ENCODE measurements around the gene TEDC1. TPM values are rescaled to one million over a fixed set of nuclear protein-coding genes. Genes with fewer than 3 reads are reported as not detected.

TEDC1 gene
- total RNA-seq, 1 experiment from 2014 or later = 30.3 TPM

- Histone ChIP-seq H3K36me3 (ENCODE audit: control insufficient read depth, insufficient read depth, low read length) (no peaks in the 10 kb centered on the region), H3K9me3 (no peaks in the 10 kb centered on the region), H3K4me3 (ENCODE audit: low read depth, low read length) (no peak overlapping the region), H3K27me3 (replicated peaks; ENCODE audit: control insufficient read depth, insufficient read depth, low read length) (no peaks in the 10 kb centered on the region), H3K4me1 (no peaks in the 10 kb centered on the region)
- H3K4me1 Mint-ChIP-seq (ENCODE audit: low read depth, unreplicated experiment) = no peaks in the 10 kb centered on the region
- intact Hi-C loops (cut with micrococcal nuclease; ENCODE audit: unreplicated experiment) = no loop called here
- no peak overlapping the region for H3K4me3 Mint-ChIP-seq (ENCODE audit: unreplicated experiment)
- CTCF ChIA-PET = no interaction called here
- peaks cover 2% of the 10 kb centered on the region for H3K27me3 Mint-ChIP-seq (ENCODE audit: insufficient read depth, unreplicated experiment)
- no peaks in the 10 kb centered on the region for H3K9me3 Mint-ChIP-seq (ENCODE audit: unreplicated experiment)
- BruUV-seq (replicated peaks) = no TSS peak
- POLR2A ChIA-PET = no interaction called here
- DNase-seq = peak in 1 of 2 experiments; percentile 32
- TF ChIP-seq CTCF (IDR thresholded peaks at IDR 0.05; ENCODE audit: insufficient read depth in 1 of 2, low read depth in 1 of 2, low read length in 1 of 2, severe bottlenecking in 1 of 2, unreplicated experiment in 1 of 2) = no peak
- H3K36me3 Mint-ChIP-seq (ENCODE audit: insufficient read depth, unreplicated experiment) = peaks cover 27% of the 10 kb centered on the region
- no peak overlapping the region for H3K27ac Mint-ChIP-seq (ENCODE audit: unreplicated experiment)
Observed at GRCh38 chr14:105498430-105499255, 7.6 kb downstream of the TEDC1 start.

GRCh38 chr14:105499256-105500035, 8.4 kb downstream of the TEDC1 start:
- TF ChIP-seq CTCF (IDR thresholded peaks at IDR 0.05; ENCODE audit: insufficient read depth in 1 of 2, low read depth in 1 of 2, low read length in 1 of 2, severe bottlenecking in 1 of 2, unreplicated experiment in 1 of 2) = no peak
- Histone ChIP-seq H3K4me3 (ENCODE audit: low read depth, low read length) (no peak overlapping the region), H3K27me3 (replicated peaks; ENCODE audit: control insufficient read depth, insufficient read depth, low read length) (no peaks in the 10 kb centered on the region), H3K4me1 (no peaks in the 10 kb centered on the region), H3K36me3 (ENCODE audit: control insufficient read depth, insufficient read depth, low read length) (no peaks in the 10 kb centered on the region), H3K9me3 (no peaks in the 10 kb centered on the region)
- H3K4me3 Mint-ChIP-seq (ENCODE audit: unreplicated experiment) = no peak overlapping the region
- H3K4me1 Mint-ChIP-seq (ENCODE audit: low read depth, unreplicated experiment) = no peaks in the 10 kb centered on the region
- intact Hi-C loops (cut with micrococcal nuclease; ENCODE audit: unreplicated experiment) = no loop called here
- POLR2A ChIA-PET = no interaction called here
- peaks cover 2% of the 10 kb centered on the region for H3K27me3 Mint-ChIP-seq (ENCODE audit: insufficient read depth, unreplicated experiment)
- DNase-seq = peak in 1 of 2 experiments; percentile 37
- H3K9me3 Mint-ChIP-seq (ENCODE audit: unreplicated experiment) = no peaks in the 10 kb centered on the region
- no peak overlapping the region for H3K27ac Mint-ChIP-seq (ENCODE audit: unreplicated experiment)
- peaks cover 34% of the 10 kb centered on the region for H3K36me3 Mint-ChIP-seq (ENCODE audit: insufficient read depth, unreplicated experiment)
- CTCF ChIA-PET = no interaction called here
- no TSS peak for BruUV-seq (replicated peaks)

- H3K4me3 Mint-ChIP-seq (ENCODE audit: unreplicated experiment) = no peak overlapping the region
- H3K4me1 Mint-ChIP-seq (ENCODE audit: low read depth, unreplicated experiment) = no peaks in the 10 kb centered on the region
- POLR2A ChIA-PET = no interaction called here
Observed at GRCh38 chr14:105500036-105500725, 9.1 kb downstream of the TEDC1 start.

More at GRCh38 chr14:105500036-105500725, 9.1 kb downstream of the TEDC1 start:
- TF ChIP-seq CTCF (IDR thresholded peaks at IDR 0.05; ENCODE audit: insufficient read depth in 1 of 2, low read depth in 1 of 2, low read length in 1 of 2, severe bottlenecking in 1 of 2, unreplicated experiment in 1 of 2) = no peak
- H3K27me3 ChIP-seq (replicated peaks; ENCODE audit: control insufficient read depth, insufficient read depth, low read length) = no peaks in the 10 kb centered on the region
- no peak for DNase-seq
- intact Hi-C loops (cut with micrococcal nuclease; ENCODE audit: unreplicated experiment) = no loop called here
- Mint-ChIP-seq H3K27ac (ENCODE audit: unreplicated experiment) (no peak overlapping the region), H3K27me3 (ENCODE audit: insufficient read depth, unreplicated experiment) (peaks cover 2% of the 10 kb centered on the region), H3K36me3 (ENCODE audit: insufficient read depth, unreplicated experiment) (peaks cover 34% of the 10 kb centered on the region), H3K9me3 (ENCODE audit: unreplicated experiment) (no peaks in the 10 kb centered on the region)
- H3K9me3 ChIP-seq = no peaks in the 10 kb centered on the region
- H3K4me3 ChIP-seq (ENCODE audit: low read depth, low read length) = no peak overlapping the region
- H3K4me1 ChIP-seq = no peaks in the 10 kb centered on the region
- BruUV-seq (replicated peaks) = no TSS peak
- H3K36me3 ChIP-seq (ENCODE audit: control insufficient read depth, insufficient read depth, low read length) = no peaks in the 10 kb centered on the region
- CTCF ChIA-PET = no interaction called here

Data from Caco-2 (cell line).